Keratinocyte (primary cell): ENCODE measurements around the gene RGS17. TPM values are rescaled to one million over a fixed set of nuclear protein-coding genes. Genes with fewer than 3 reads are reported as not detected.

Experiments used
- DNase-seq: peaks from one replicate; pipeline ENCODE4 v3.0.0-alpha.2; 2011; ENCODE audit warnings: low read depth, missing footprints, low spot score
- FAIRE-seq: peaks from 2 replicates; lab custom pipeline; 2011; peaks lifted over from hg19 to GRCh38; lab: Jason Lieb, UNC
- H2AFZ ChIP-seq: 2 replicates; pipeline ENCODE4 v1.6.0; 2012; ENCODE audit warnings: low read length, control low read depth, inconsistent platforms; ENCODE audit not compliant: control insufficient read depth
- H3K27ac ChIP-seq: 2 replicates; pipeline ENCODE4 v1.5.1; 2011; ENCODE audit warnings: low read length; ENCODE audit not compliant: control insufficient read depth, insufficient read depth
- H3K27me3 ChIP-seq: 3 replicates; pipeline ENCODE4 v1.6.0; 2011; ENCODE audit warnings: low read length; ENCODE audit not compliant: control insufficient read depth, insufficient read depth; ENCODE audit errors: extremely low read depth
- H3K36me3 ChIP-seq, 2 experiments: 2 replicates in 1 of 2; 3 replicates in 1 of 2; pipeline ENCODE4 v1.5.1; 2011; ENCODE audit warnings: low read length in 2 of 2, mild to moderate bottlenecking in 1 of 2; ENCODE audit not compliant: control insufficient read depth in 2 of 2, insufficient read depth in 2 of 2; ENCODE audit errors: extremely low read depth in 1 of 2
- H3K4me1 ChIP-seq: 3 replicates; pipeline ENCODE4 v1.5.1; 2011; ENCODE audit warnings: low read length; ENCODE audit not compliant: control insufficient read depth, insufficient read depth; ENCODE audit errors: extremely low read depth
- H3K4me2 ChIP-seq: 3 replicates; pipeline ENCODE4 v1.6.0; 2011; ENCODE audit warnings: low read depth, low read length; ENCODE audit not compliant: control insufficient read depth, insufficient read depth; ENCODE audit errors: extremely low read depth
- H3K4me3 ChIP-seq, 3 experiments: fragments of 200-600 bp in 1 of 3; sonication (generic) in 1 of 3; 2 replicates in 2 of 3; 3 replicates in 1 of 3; pipeline ENCODE4 v1.5.1; 2011 to 2016; ENCODE audit warnings: low read length in 3 of 3, mild to moderate bottlenecking in 3 of 3, control low read depth in 2 of 3, inconsistent platforms in 1 of 3, low read depth in 1 of 3, mixed read lengths in 1 of 3, mixed run types in 1 of 3, moderate library complexity in 1 of 3; ENCODE audit not compliant: control insufficient read depth in 2 of 3, insufficient read depth in 2 of 3; ENCODE audit errors: extremely low read depth in 1 of 3
- H3K79me2 ChIP-seq: 2 replicates; pipeline ENCODE4 v1.6.0; 2012; ENCODE audit warnings: low read length; ENCODE audit not compliant: control insufficient read depth, insufficient read depth
- H3K9ac ChIP-seq: 3 replicates; pipeline ENCODE4 v1.6.0; 2011; ENCODE audit warnings: low read length; ENCODE audit not compliant: control insufficient read depth, insufficient read depth; ENCODE audit errors: extremely low read depth
- H3K9me1 ChIP-seq: 3 replicates; pipeline ENCODE4 v1.6.0; 2011; ENCODE audit warnings: low read length; ENCODE audit not compliant: control insufficient read depth, insufficient read depth; ENCODE audit errors: extremely low read depth
- H3K9me3 ChIP-seq: 2 replicates; pipeline ENCODE4 v1.5.1; 2012; ENCODE audit warnings: low read depth, low read length; ENCODE audit not compliant: control insufficient read depth
- H4K20me1 ChIP-seq: 3 replicates; pipeline ENCODE4 v1.6.0; 2011; ENCODE audit warnings: low read length; ENCODE audit not compliant: control insufficient read depth, insufficient read depth; ENCODE audit errors: extremely low read depth
- CTCF ChIP-seq, 3 experiments: IDR thresholded peaks in 1 of 3; conservative IDR thresholded peaks in 1 of 3; optimal IDR thresholded peaks in 1 of 3; 2 replicates in 2 of 3; 3 replicates in 1 of 3; pipeline versions ENCODE3 to v1.5.1; 2011; ENCODE audit warnings: low read length in 3 of 3, mild to moderate bottlenecking in 3 of 3, moderate library complexity in 2 of 3, control low read depth in 1 of 3, inconsistent platforms in 1 of 3; ENCODE audit not compliant: insufficient read depth in 2 of 3; ENCODE audit errors: extremely low read depth in 1 of 3
- EZH2 ChIP-seq: IDR thresholded peaks from one replicate; pipeline ENCODE4 v1.6.1; 2012; ENCODE audit warnings: inconsistent platforms, mild to moderate bottlenecking, low read length, moderate library complexity
- dilution Hi-C: fragments of 300-500 bp; cut with MboI; formaldehyde crosslinking; loops from one replicate; pipeline ENCODE4 v1.7.0; 2020; ENCODE audit warnings: low sequenced_read_pairs; ENCODE audit not compliant: extremely low pct_ligation_motif_present
- polyA plus RNA-seq, 5 experiments: library from polyadenylated mRNA; depleted of rRNA in 3 of 5; stranded (reverse) in 3 of 5; stranded (forward) in 1 of 5; unstranded in 1 of 5; fragments of >200 nt; gene quantifications; 1 replicate in 1 of 5; 2 replicates in 3 of 5; 3 replicates in 1 of 5; pipeline versions ENCODE4 v1.2.1 to v1.2.3, GENCODE V29; 2011 to 2012; ENCODE audit warnings: missing spikeins in 2 of 5, low read depth in 1 of 5, low replicate concordance in 1 of 5

Gene RGS17
- polyA plus RNA-seq, 1 donor (not counting 4 experiments of a cell fraction or from before 2014, with no cell fraction given) = 0.22 TPM

GRCh38 chr6:153065222-153065621 is 65.9 kb downstream of the RGS17 start:
- no peak for TF ChIP-seq CTCF (optimal IDR thresholded peaks at IDR 0.05 in 1 of 3, IDR thresholded peaks at IDR 0.05 in 1 of 3, conservative IDR thresholded peaks at IDR 0.05 in 1 of 3; ENCODE audit: extremely low read depth in 1 of 3, insufficient read depth in 2 of 3, low read length in 3 of 3)
- no peak for TF ChIP-seq EZH2
- Histone ChIP-seq H3K4me1 (no peaks in the 10 kb centered on the region), H3K79me2 (no peaks in the 10 kb centered on the region), H3K36me3 (no peaks in the 10 kb centered on the region), H4K20me1 (no peaks in the 10 kb centered on the region), H3K9me1 (no peaks in the 10 kb centered on the region), H3K27me3 (no peaks in the 10 kb centered on the region), H3K4me2 (no peak overlapping the region), H3K9me3 (no peaks in the 10 kb centered on the region), H2AFZ (no peak overlapping the region), H3K27ac (no peak overlapping the region), H3K4me3 (no peak overlapping the region), H3K9ac (no peak overlapping the region)
- dilution Hi-C loops = no loop called here
- no peak for FAIRE-seq
- no peak for DNase-seq

- DNase-seq (no peak), FAIRE-seq (no peak)
- Histone ChIP-seq H3K27me3 (no peaks in the 10 kb centered on the region), H3K4me2 (no peak overlapping the region), H2AFZ (no peak overlapping the region), H3K9me3 (no peaks in the 10 kb centered on the region), H3K79me2 (no peaks in the 10 kb centered on the region), H3K36me3 (no peaks in the 10 kb centered on the region), H3K27ac (no peak overlapping the region), H4K20me1 (no peaks in the 10 kb centered on the region), H3K4me3 (no peak overlapping the region), H3K9me1 (no peaks in the 10 kb centered on the region), H3K9ac (no peak overlapping the region), H3K4me1 (no peaks in the 10 kb centered on the region)
- dilution Hi-C loops = no loop called here
- TF ChIP-seq EZH2 = no peak
- TF ChIP-seq CTCF (optimal IDR thresholded peaks at IDR 0.05 in 1 of 3, IDR thresholded peaks at IDR 0.05 in 1 of 3, conservative IDR thresholded peaks at IDR 0.05 in 1 of 3; ENCODE audit: extremely low read depth in 1 of 3, insufficient read depth in 2 of 3, low read length in 3 of 3) = no peak
Measured at GRCh38 chr6:153063936-153064335, 67.1 kb downstream of the RGS17 start.
